Stomach (tissue), 9 donors: ENCODE data around the gene PFDN5. TPM values are rescaled to one million over a fixed set of nuclear protein-coding genes. Genes with fewer than 3 reads are reported as not detected.

Source experiments
- DNase-seq, 2 donors: peaks; one replicate each; pipeline versions ENCODE4 v3.0.0 to v3.0.0-alpha.2; 2013 to 2019
- H3K27ac ChIP-seq, 5 donors: fragments of 200-600 bp in 4 of 5; sonication (generic) in 4 of 5; one replicate each; pipeline ENCODE4 v1.5.1; 2013 to 2019; ENCODE audit warnings: mild to moderate bottlenecking in 1 of 5, moderate library complexity in 1 of 5
- H3K27me3 ChIP-seq, 3 donors: fragments of 200-600 bp; sonication (generic); one replicate each; pipeline ENCODE4 v1.5.1; 2017 to 2019; ENCODE audit warnings: mixed run types in 1 of 3
- H3K36me3 ChIP-seq, 4 donors: fragments of 200-600 bp; sonication (generic); 1 replicate in 3 of 4; 2 replicates in 1 of 4; pipeline ENCODE4 v1.5.1; 2016 to 2019
- H3K4me1 ChIP-seq, 4 donors: fragments of 200-600 bp; sonication (generic); one replicate each; pipeline ENCODE4 v1.5.1; 2016 to 2019
- H3K4me3 ChIP-seq, 4 donors: fragments of 200-600 bp; sonication (generic) in 3 of 4; one replicate each; pipeline ENCODE4 v1.5.1; 2016 to 2019; ENCODE audit warnings: mild to moderate bottlenecking in 1 of 4
- H3K9me3 ChIP-seq, 4 donors: fragments of 200-600 bp; sonication (generic); one replicate each; pipeline ENCODE4 v1.5.1; 2016 to 2019
- CTCF ChIP-seq, 7 experiments: fragments of 450-650 bp in 4 of 7; fragments of 200-600 bp in 3 of 7; sonication (generic) in 3 of 7; IDR thresholded peaks; one replicate each; pipeline ENCODE4 v1.5.1; 2016 to 2019; ENCODE audit warnings: antibody characterized with exemption in 7 of 7, control low read depth in 2 of 7, mild to moderate bottlenecking in 1 of 7
- EP300 ChIP-seq: sonication (generic); formaldehyde crosslinking; IDR thresholded peaks from one replicate; pipeline ENCODE4 v1.6.1; 2017; ENCODE audit warnings: antibody characterized with exemption
- POLR2A ChIP-seq, 4 donors: fragments of 450-650 bp; IDR thresholded peaks; one replicate each; pipeline ENCODE4 v1.6.1; 2016; ENCODE audit warnings: antibody characterized with exemption in 4 of 4, control low read depth in 2 of 4, mild to moderate bottlenecking in 1 of 4, moderate library complexity in 1 of 4
- POLR2AphosphoS5 ChIP-seq, 3 donors: sonication (generic); formaldehyde crosslinking; IDR thresholded peaks; one replicate each; pipeline ENCODE4 v1.6.1; 2016; ENCODE audit warnings: antibody characterized with exemption in 3 of 3
- WGBS, 5 donors: extraction: QIAGEN DNeasy Blood & Tissue Kit in 3 of 5; methylation state at CpG; one replicate each; pipeline versions ENCODE4 v1.1.5 to v1.1.7; 2013 to 2018; 5-methylcytosine and 5-hydroxymethylcytosine counted together
- intact Hi-C: fragments of 100-400 bp; cut with DNase I; formaldehyde crosslinking; loops from one replicate; pipeline ENCODE4 v1.15.1; 2023; ENCODE audit warnings: low total_unique reads
- polyA plus RNA-seq, 3 donors: library from polyadenylated mRNA; stranded (reverse); fragments of 200-250 nt; gene quantifications; one replicate each; pipeline ENCODE4 v1.2.3, GENCODE V29; 2013
- total RNA-seq, 5 donors: library from RNA; depleted of rRNA; stranded (reverse); fragments of >200 nt; gene quantifications; one replicate each; pipeline versions ENCODE4 v1.1.0 to v1.2.3, GENCODE V29; 2014 to 2016
- donor health status: healthy with polysubstance abuse.
- donor health status: Bipolar disorder and iron deficiency.
- donor health status: healthy.

The PFDN5 gene
- total and polyA plus RNA-seq, 8 donors = 207 to 1,886 (median 560) TPM

- WGBS, 5 donors = 63 to 92% (median 72%) methylated on average over 9 of the region's 9 CpGs
- H3K27ac ChIP-seq = no peak overlapping the region
- intact Hi-C loops = no loop called here
Observed at GRCh38 chr12:53277981-53278380, 17.4 kb upstream of the PFDN5 start.

GRCh38 chr12:53279283-53279869 is 16.0 kb upstream of the PFDN5 start:
- Histone ChIP-seq H3K4me3 (no peak overlapping the region), H3K36me3 (peaks cover 0 to 45% (median 0%) of the 10 kb centered on the region in 4 donors), H3K27ac (no peak overlapping the region), H3K9me3 (no peaks in the 10 kb centered on the region), H3K4me1 (no peaks in the 10 kb centered on the region), H3K27me3 (no peaks in the 10 kb centered on the region)
- intact Hi-C loops = no loop called here
- TF ChIP-seq POLR2AphosphoS5 (IDR thresholded peaks at IDR 0.05) = no peak
- TF ChIP-seq EP300 = no peak
- TF ChIP-seq POLR2A (IDR thresholded peaks at IDR 0.05) = no peak
- TF ChIP-seq CTCF (IDR thresholded peaks at IDR 0.05) = no peak
- 71 to 100% (median 84%) methylated on average over 2 to 3 of the region's 3 CpGs for WGBS, 5 donors
- DNase-seq = no peak

More at GRCh38 chr12:53277981-53278380, 17.4 kb upstream of the PFDN5 start:
- Histone ChIP-seq H3K4me3 (no peak overlapping the region), H3K4me1 (no peaks in the 10 kb centered on the region), H3K9me3 (no peaks in the 10 kb centered on the region), H3K27me3 (no peaks in the 10 kb centered on the region), H3K36me3 (peaks cover 0 to 38% (median 0%) of the 10 kb centered on the region in 4 donors)
- no peak for TF ChIP-seq POLR2AphosphoS5 (IDR thresholded peaks at IDR 0.05)
- no peak for TF ChIP-seq EP300
- TF ChIP-seq CTCF (IDR thresholded peaks at IDR 0.05) = no peak
- TF ChIP-seq POLR2A (IDR thresholded peaks at IDR 0.05) = no peak
- peak in 1 of 2 donors; percentile 40 for DNase-seq

GRCh38 chr12:53279888-53280498 is 15.3 kb upstream of the PFDN5 start:
- H3K4me3 ChIP-seq = no peak overlapping the region
- 79 to 88% (median 84%) methylated on average over 9 of the region's 9 CpGs for WGBS, 5 donors
- DNase-seq = peak in 1 of 2 donors; percentile 44
- no peak overlapping the region for H3K27ac ChIP-seq
- H3K9me3 ChIP-seq = no peaks in the 10 kb centered on the region
- H3K27me3 ChIP-seq = no peaks in the 10 kb centered on the region
- no peak for TF ChIP-seq POLR2AphosphoS5 (IDR thresholded peaks at IDR 0.05)
- TF ChIP-seq POLR2A (IDR thresholded peaks at IDR 0.05) = no peak
- no peak for TF ChIP-seq EP300
- no peak for TF ChIP-seq CTCF (IDR thresholded peaks at IDR 0.05)
- no peaks in the 10 kb centered on the region for H3K4me1 ChIP-seq
- intact Hi-C loops = loop anchor here (10.0 kb wide), 1 partner anchor 65 kb away; no protein-coding TSS in a partner anchor
- peaks cover 0 to 43% (median 0%) of the 10 kb centered on the region in 4 donors for H3K36me3 ChIP-seq

GRCh38 chr12:53286448-53286847 is 8.9 kb upstream of the PFDN5 start:
- Histone ChIP-seq H3K27me3 (no peaks in the 10 kb centered on the region), H3K4me3 (no peak overlapping the region), H3K9me3 (no peaks in the 10 kb centered on the region), H3K36me3 (peaks cover 0 to 34% (median 0%) of the 10 kb centered on the region in 4 donors), H3K4me1 (no peaks in the 10 kb centered on the region), H3K27ac (no peak overlapping the region)
- intact Hi-C loops = loop anchor here (10.0 kb wide), 1 partner anchor 72 kb away; no protein-coding TSS in a partner anchor
- no peak for DNase-seq
- TF ChIP-seq CTCF (IDR thresholded peaks at IDR 0.05) (no peak), POLR2AphosphoS5 (IDR thresholded peaks at IDR 0.05) (no peak), POLR2A (IDR thresholded peaks at IDR 0.05) (no peak), EP300 (no peak)
- WGBS, 5 donors = 87 to 93% (median 88%) methylated on average over 9 of the region's 9 CpGs
